ENCODE results near the gene KLHDC8A.

- no peak for TF ChIP-seq CTCF (IDR thresholded peaks at IDR 0.05)
- no peak for TF ChIP-seq POLR2AphosphoS5 (IDR thresholded peaks at IDR 0.05)
- no peak for TF ChIP-seq POLR2A (IDR thresholded peaks at IDR 0.05)
These were observed 63.2 kb downstream of the KLHDC8A start for GRCh38 chr1:205293350-205294074.

All from prostate gland (tissue), 2 donors.